Hepatocyte (in vitro differentiated cells): ENCODE data around the gene PAXX.

Source experiments
- EZH2phosphoT487 ChIP-seq: fragments of 200-600 bp; sonication (generic); IDR thresholded peaks from one replicate; pipeline ENCODE4 v1.6.1; 2018; ENCODE audit warnings: antibody characterized with exemption, mild to moderate bottlenecking, low read depth, moderate library complexity; ENCODE audit not compliant: unreplicated experiment, severe bottlenecking
- TF ChIP-seq, protein P1 (sequence below): fragments of 200-600 bp; sonication (generic); IDR thresholded peaks from 2 replicates; pipeline ENCODE4 v1.5.1; 2016; ENCODE audit warnings: antibody characterized with exemption, mild to moderate bottlenecking; ENCODE audit not compliant: poor library complexity

DNA sequence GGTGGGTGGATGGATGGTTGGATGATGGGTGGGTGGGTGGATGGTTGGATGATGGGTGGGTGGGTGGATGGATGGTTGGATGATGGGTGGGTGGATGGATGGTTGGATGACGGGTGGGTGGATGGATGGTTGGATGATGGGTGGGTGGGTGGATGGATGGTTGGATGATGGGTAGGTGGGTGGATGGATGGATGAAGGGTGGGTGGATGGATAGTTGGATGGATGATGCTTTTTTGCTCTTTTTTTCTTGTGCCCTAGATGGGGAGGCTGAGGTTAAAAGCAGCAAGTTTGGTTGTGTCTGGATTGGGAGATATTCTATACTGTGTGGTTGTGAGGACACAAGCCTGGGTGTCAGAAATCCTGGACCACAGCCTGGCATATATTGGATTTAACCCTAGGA lies 34.8 kb upstream of the PAXX start:
- TF ChIP-seq, protein P1, sequence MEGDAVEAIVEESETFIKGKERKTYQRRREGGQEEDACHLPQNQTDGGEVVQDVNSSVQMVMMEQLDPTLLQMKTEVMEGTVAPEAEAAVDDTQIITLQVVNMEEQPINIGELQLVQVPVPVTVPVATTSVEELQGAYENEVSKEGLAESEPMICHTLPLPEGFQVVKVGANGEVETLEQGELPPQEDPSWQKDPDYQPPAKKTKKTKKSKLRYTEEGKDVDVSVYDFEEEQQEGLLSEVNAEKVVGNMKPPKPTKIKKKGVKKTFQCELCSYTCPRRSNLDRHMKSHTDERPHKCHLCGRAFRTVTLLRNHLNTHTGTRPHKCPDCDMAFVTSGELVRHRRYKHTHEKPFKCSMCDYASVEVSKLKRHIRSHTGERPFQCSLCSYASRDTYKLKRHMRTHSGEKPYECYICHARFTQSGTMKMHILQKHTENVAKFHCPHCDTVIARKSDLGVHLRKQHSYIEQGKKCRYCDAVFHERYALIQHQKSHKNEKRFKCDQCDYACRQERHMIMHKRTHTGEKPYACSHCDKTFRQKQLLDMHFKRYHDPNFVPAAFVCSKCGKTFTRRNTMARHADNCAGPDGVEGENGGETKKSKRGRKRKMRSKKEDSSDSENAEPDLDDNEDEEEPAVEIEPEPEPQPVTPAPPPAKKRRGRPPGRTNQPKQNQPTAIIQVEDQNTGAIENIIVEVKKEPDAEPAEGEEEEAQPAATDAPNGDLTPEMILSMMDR: no peak
- TF ChIP-seq EZH2phosphoT487: no peak
